ENCODE results near the gene ATP13A3.

DNA sequence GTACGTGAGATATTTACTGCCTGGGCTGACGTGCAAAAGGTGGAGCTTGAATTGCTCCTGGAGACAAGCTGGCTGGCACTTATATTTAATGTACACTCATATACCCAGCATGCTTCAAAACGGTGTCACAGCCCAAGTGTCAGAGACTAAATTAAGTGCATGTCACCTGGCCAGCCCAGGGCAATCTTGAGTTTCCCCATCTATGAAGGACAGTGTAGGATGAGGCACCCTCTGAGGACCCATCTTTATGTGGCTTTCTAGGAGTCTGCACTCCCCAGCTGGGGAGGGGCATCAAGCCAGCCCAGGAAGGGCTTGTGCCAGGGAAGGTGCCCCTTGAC, 122.5 kb downstream of the ATP13A3 start:
- TF ChIP-seq, protein P1, sequence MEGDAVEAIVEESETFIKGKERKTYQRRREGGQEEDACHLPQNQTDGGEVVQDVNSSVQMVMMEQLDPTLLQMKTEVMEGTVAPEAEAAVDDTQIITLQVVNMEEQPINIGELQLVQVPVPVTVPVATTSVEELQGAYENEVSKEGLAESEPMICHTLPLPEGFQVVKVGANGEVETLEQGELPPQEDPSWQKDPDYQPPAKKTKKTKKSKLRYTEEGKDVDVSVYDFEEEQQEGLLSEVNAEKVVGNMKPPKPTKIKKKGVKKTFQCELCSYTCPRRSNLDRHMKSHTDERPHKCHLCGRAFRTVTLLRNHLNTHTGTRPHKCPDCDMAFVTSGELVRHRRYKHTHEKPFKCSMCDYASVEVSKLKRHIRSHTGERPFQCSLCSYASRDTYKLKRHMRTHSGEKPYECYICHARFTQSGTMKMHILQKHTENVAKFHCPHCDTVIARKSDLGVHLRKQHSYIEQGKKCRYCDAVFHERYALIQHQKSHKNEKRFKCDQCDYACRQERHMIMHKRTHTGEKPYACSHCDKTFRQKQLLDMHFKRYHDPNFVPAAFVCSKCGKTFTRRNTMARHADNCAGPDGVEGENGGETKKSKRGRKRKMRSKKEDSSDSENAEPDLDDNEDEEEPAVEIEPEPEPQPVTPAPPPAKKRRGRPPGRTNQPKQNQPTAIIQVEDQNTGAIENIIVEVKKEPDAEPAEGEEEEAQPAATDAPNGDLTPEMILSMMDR (conservative IDR thresholded peaks at IDR 0.05; ENCODE audit: low read length), result no peak
- no peak for TF ChIP-seq EZH2phosphoT487 (IDR thresholded peaks at IDR 0.05; ENCODE audit: borderline replicate concordance, low read depth, low read length)
